SK-N-SH treated with all-trans-retinoic acid at 6 μM for 48 hours (cell line): ENCODE data around the gene RGS9.

Source experiments
- ATAC-seq: fragments of 200-7000 bp; cut with Tn5 transposase; 3 replicates; pipeline ENCODE4 v1.9.1; 2020; ENCODE audit warnings: mild to moderate bottlenecking, moderate library complexity
- ARNTL ChIP-seq: fragments of 450-650 bp; formaldehyde crosslinking; IDR thresholded peaks from 2 replicates; pipeline ENCODE4 v1.5.0; 2020; ENCODE audit warnings: low read depth, mild to moderate bottlenecking, moderate library complexity, borderline replicate concordance
- BACH2 ChIP-seq: fragments of 250-450 bp; sonication (Bioruptor Pico); IDR thresholded peaks from 2 replicates; pipeline ENCODE4 v1.9.0; 2021; ENCODE audit warnings: mild to moderate bottlenecking, borderline replicate concordance
- CSDC2 ChIP-seq: fragments of 250-450 bp; sonication (Bioruptor Pico); IDR thresholded peaks from 2 replicates; pipeline ENCODE4 v1.5.0; 2020; ENCODE audit warnings: mild to moderate bottlenecking, moderate library complexity
- CSRNP3 ChIP-seq: fragments of 250-450 bp; sonication (Bioruptor Pico); IDR thresholded peaks from 2 replicates; pipeline ENCODE4 v1.5.1; 2021; ENCODE audit warnings: mild to moderate bottlenecking, moderate library complexity
- ESRRG ChIP-seq: fragments of 250-450 bp; sonication (Bioruptor Pico); IDR thresholded peaks from 2 replicates; pipeline ENCODE4 v1.6.1; 2021; ENCODE audit warnings: mild to moderate bottlenecking
- GLIS3 ChIP-seq: fragments of 250-450 bp; sonication (Bioruptor Pico); IDR thresholded peaks from 2 replicates; pipeline ENCODE4 v1.5.0; 2020; ENCODE audit warnings: mild to moderate bottlenecking, moderate library complexity
- ISL1 ChIP-seq: fragments of 250-450 bp; sonication (Bioruptor Pico); IDR thresholded peaks from 2 replicates; pipeline ENCODE4 v2.1.2; 2022; ENCODE audit warnings: mild to moderate bottlenecking, moderate library complexity
- OSR1 ChIP-seq: fragments of 250-450 bp; sonication (Bioruptor Pico); IDR thresholded peaks from 2 replicates; pipeline ENCODE4 v1.8.0; 2022; ENCODE audit warnings: moderate library complexity, mild to moderate bottlenecking, inconsistent platforms
- POU6F1 ChIP-seq: fragments of 250-450 bp; sonication (Bioruptor Pico); IDR thresholded peaks from 2 replicates; pipeline ENCODE4 v1.8.0; 2021; ENCODE audit warnings: low read depth, mild to moderate bottlenecking, moderate library complexity, borderline replicate concordance
- PPARA ChIP-seq: fragments of 250-450 bp; sonication (Bioruptor Pico); IDR thresholded peaks from 2 replicates; pipeline ENCODE4 v1.5.0; 2020; ENCODE audit warnings: mild to moderate bottlenecking, borderline replicate concordance
- RARB ChIP-seq: fragments of 250-450 bp; sonication (Bioruptor Pico); IDR thresholded peaks from 2 replicates; pipeline ENCODE4 v1.8.0; 2021; ENCODE audit warnings: mild to moderate bottlenecking, moderate library complexity
- SNAI2 ChIP-seq: fragments of 250-450 bp; sonication (Bioruptor Pico); IDR thresholded peaks from 2 replicates; pipeline ENCODE4 v1.5.0; 2020; ENCODE audit warnings: mild to moderate bottlenecking, moderate library complexity
- TCF4 ChIP-seq: fragments of 250-450 bp; sonication (Bioruptor Pico); IDR thresholded peaks from 2 replicates; pipeline ENCODE4 v1.8.0; 2021; ENCODE audit warnings: mild to moderate bottlenecking, moderate library complexity, borderline replicate concordance
- TOX ChIP-seq: fragments of 250-450 bp; sonication (Bioruptor Pico); IDR thresholded peaks from 2 replicates; pipeline ENCODE4 v1.8.0; 2021; ENCODE audit warnings: mild to moderate bottlenecking, moderate library complexity, borderline replicate concordance
- TSHZ2 ChIP-seq: fragments of 250-450 bp; sonication (Bioruptor Pico); IDR thresholded peaks from 2 replicates; pipeline ENCODE4 v1.5.0; 2020; ENCODE audit warnings: mild to moderate bottlenecking, moderate library complexity
- ZC3H10 ChIP-seq: fragments of 250-450 bp; sonication (Bioruptor Pico); IDR thresholded peaks from 2 replicates; pipeline ENCODE4 v1.5.1; 2021; ENCODE audit warnings: mild to moderate bottlenecking, moderate library complexity
- ZFP3 ChIP-seq: fragments of 250-450 bp; sonication (Bioruptor Pico); IDR thresholded peaks from 2 replicates; pipeline ENCODE4 v1.5.0; 2020; ENCODE audit warnings: mild to moderate bottlenecking, moderate library complexity
- ZFP30 ChIP-seq: fragments of 450-650 bp; formaldehyde crosslinking; IDR thresholded peaks from 2 replicates; pipeline ENCODE4 v1.5.0; 2022; ENCODE audit warnings: mild to moderate bottlenecking, moderate library complexity
- ZNF8 ChIP-seq: fragments of 450-650 bp; formaldehyde crosslinking; IDR thresholded peaks from 2 replicates; pipeline ENCODE4 v1.5.0; 2020; ENCODE audit warnings: mild to moderate bottlenecking, moderate library complexity
- TF ChIP-seq, protein P1 (sequence below): fragments of 250-450 bp; sonication (Bioruptor Pico); IDR thresholded peaks from 2 replicates; pipeline ENCODE4 v1.5.1; 2020; ENCODE audit warnings: low read depth, mild to moderate bottlenecking, moderate library complexity

Gene RGS9

GRCh38 chr17:65143889-65144604 is 6.9 kb downstream of the RGS9 start:
- ATAC-seq = peak; percentile 27; the same call in 2 of the 3 replicates
- no peak for TF ChIP-seq TOX
- TF ChIP-seq TCF4 (CRISPR knock-in tag) = no peak
- no peak for TF ChIP-seq CSRNP3 (CRISPR knock-in tag)

DNA sequence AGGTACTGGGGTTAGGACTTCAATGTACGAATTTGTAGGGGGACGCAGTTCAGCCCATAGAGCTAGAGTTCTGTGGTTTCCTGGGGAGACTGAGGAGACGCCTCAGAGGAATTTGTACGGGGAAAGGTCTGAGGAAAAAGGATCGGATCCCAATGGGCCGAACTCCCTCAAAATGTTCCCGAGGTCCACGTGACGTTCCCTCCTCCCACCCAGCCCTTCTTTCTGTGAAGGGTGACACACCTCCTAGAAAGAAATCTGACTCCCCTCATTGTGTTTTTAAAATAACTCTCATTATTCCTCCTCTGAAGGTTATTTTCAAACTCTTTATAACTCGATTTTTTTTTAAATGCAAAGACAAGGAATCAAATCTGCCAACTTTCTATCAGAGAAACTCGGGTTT is 8.6 kb downstream of the RGS9 start:
- TF ChIP-seq TSHZ2 (CRISPR knock-in tag) (no peak), ZFP30 (CRISPR knock-in tag) (no peak), GLIS3 (CRISPR knock-in tag) (no peak), PPARA (no peak), OSR1 (no peak), TCF4 (CRISPR knock-in tag) (no peak), SNAI2 (CRISPR knock-in tag) (no peak), RARB (no peak), ZFP3 (CRISPR knock-in tag) (no peak), ESRRG (CRISPR knock-in tag) (no peak), TOX (no peak), POU6F1 (CRISPR knock-in tag) (no peak), BACH2 (CRISPR knock-in tag) (no peak), CSDC2 (CRISPR knock-in tag) (no peak), ISL1 (CRISPR knock-in tag) (no peak), ZNF8 (CRISPR knock-in tag) (no peak)
- TF ChIP-seq, protein P1, sequence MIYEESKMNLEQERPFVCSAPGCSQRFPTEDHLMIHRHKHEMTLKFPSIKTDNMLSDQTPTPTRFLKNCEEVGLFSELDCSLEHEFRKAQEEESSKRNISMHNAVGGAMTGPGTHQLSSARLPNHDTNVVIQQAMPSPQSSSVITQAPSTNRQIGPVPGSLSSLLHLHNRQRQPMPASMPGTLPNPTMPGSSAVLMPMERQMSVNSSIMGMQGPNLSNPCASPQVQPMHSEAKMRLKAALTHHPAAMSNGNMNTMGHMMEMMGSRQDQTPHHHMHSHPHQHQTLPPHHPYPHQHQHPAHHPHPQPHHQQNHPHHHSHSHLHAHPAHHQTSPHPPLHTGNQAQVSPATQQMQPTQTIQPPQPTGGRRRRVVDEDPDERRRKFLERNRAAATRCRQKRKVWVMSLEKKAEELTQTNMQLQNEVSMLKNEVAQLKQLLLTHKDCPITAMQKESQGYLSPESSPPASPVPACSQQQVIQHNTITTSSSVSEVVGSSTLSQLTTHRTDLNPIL = no peak
- no peak for ATAC-seq

- no peak for ATAC-seq
- TF ChIP-seq SNAI2 (CRISPR knock-in tag) (no peak), ESRRG (CRISPR knock-in tag) (no peak), ARNTL (CRISPR knock-in tag) (no peak), RARB (no peak), POU6F1 (CRISPR knock-in tag) (no peak), GLIS3 (CRISPR knock-in tag) (no peak), TCF4 (CRISPR knock-in tag) (no peak), TOX (no peak), ZNF8 (CRISPR knock-in tag) (no peak), CSRNP3 (CRISPR knock-in tag) (no peak), ISL1 (CRISPR knock-in tag) (no peak), PPARA (no peak), TSHZ2 (CRISPR knock-in tag) (no peak), ZFP3 (CRISPR knock-in tag) (no peak), OSR1 (no peak), ZC3H10 (CRISPR knock-in tag) (no peak), ZFP30 (CRISPR knock-in tag) (no peak), CSDC2 (CRISPR knock-in tag) (no peak)
- TF ChIP-seq, protein P1 = no peak
These were observed 10.8 kb downstream of the RGS9 start for GRCh38 chr17:65147955-65148354.
